ENCODE results near the gene RIT2.
"Not testable (repeated sequence)": the region's sequence is repeated elsewhere in the genome, so short reads cannot be mapped to it uniquely, and the experiment has no call there.

RIT2 gene

GRCh38 chr18:42838546-42839145, 276.8 kb downstream of the RIT2 start:
- DNase-seq (ENCODE audit: low read depth in 3 of 3): no peak

GRCh38 chr18:42830936-42831335, 284.5 kb downstream of the RIT2 start:
- DNase-seq (ENCODE audit: low read depth in 3 of 3): no peak

- DNase-seq (ENCODE audit: low read depth in 3 of 3): no peak
Observed at GRCh38 chr18:42828881-42829280, 286.6 kb downstream of the RIT2 start.

- no peak for DNase-seq (ENCODE audit: low read depth in 3 of 3)
Observed at GRCh38 chr18:42824178-42824577, 291.3 kb downstream of the RIT2 start.

GRCh38 chr18:42822711-42823110, 292.8 kb downstream of the RIT2 start:
- no peak for DNase-seq (ENCODE audit: low read depth in 3 of 3)

GRCh38 chr18:42821492-42821891, 294.0 kb downstream of the RIT2 start:
- DNase-seq (ENCODE audit: low read depth in 3 of 3): no peak

- no peak for DNase-seq (ENCODE audit: low read depth in 3 of 3)
Observed at GRCh38 chr18:42814618-42815017, 300.9 kb downstream of the RIT2 start.

- DNase-seq (ENCODE audit: low read depth in 3 of 3): no peak
Observed at GRCh38 chr18:42814184-42814583, 301.3 kb downstream of the RIT2 start.

- no peak for DNase-seq (ENCODE audit: low read depth in 3 of 3)
Observed at GRCh38 chr18:42813570-42813969, 301.9 kb downstream of the RIT2 start.

- no peak for DNase-seq (ENCODE audit: low read depth in 3 of 3)
Observed at GRCh38 chr18:42807887-42808286, 307.6 kb downstream of the RIT2 start.

- DNase-seq (ENCODE audit: low read depth in 3 of 3): no peak
Observed at GRCh38 chr18:42801706-42802105, 313.8 kb downstream of the RIT2 start.

- no peak for DNase-seq (ENCODE audit: low read depth in 3 of 3)
Observed at GRCh38 chr18:42798606-42799170, 316.8 kb downstream of the RIT2 start.

GRCh38 chr18:42795213-42795789, 320.2 kb downstream of the RIT2 start:
- DNase-seq (ENCODE audit: low read depth in 3 of 3): not testable (repeated sequence)

GRCh38 chr18:42792731-42793130, 322.8 kb downstream of the RIT2 start:
- no peak for DNase-seq (ENCODE audit: low read depth in 3 of 3)

GRCh38 chr18:42784632-42785031, 330.9 kb downstream of the RIT2 start:
- DNase-seq (ENCODE audit: low read depth in 3 of 3): no peak

GRCh38 chr18:42782929-42783328, 332.6 kb downstream of the RIT2 start:
- DNase-seq (ENCODE audit: low read depth in 3 of 3): no peak

GRCh38 chr18:42781298-42781815, 334.1 kb downstream of the RIT2 start:
- DNase-seq (ENCODE audit: low read depth in 3 of 3): no peak

GRCh38 chr18:42780171-42780570, 335.3 kb downstream of the RIT2 start:
- DNase-seq (ENCODE audit: low read depth in 3 of 3): no peak

- no peak for DNase-seq (ENCODE audit: low read depth in 3 of 3)
Observed at GRCh38 chr18:42778445-42779042, 336.9 kb downstream of the RIT2 start.

GRCh38 chr18:42778024-42778423, 337.5 kb downstream of the RIT2 start:
- no peak for DNase-seq (ENCODE audit: low read depth in 3 of 3)

- no peak for DNase-seq (ENCODE audit: low read depth in 3 of 3)
Observed at GRCh38 chr18:42773870-42774269, 341.6 kb downstream of the RIT2 start.

GRCh38 chr18:42771936-42772335, 343.5 kb downstream of the RIT2 start:
- DNase-seq (ENCODE audit: low read depth in 3 of 3): no peak

GRCh38 chr18:42765302-42765701, 350.2 kb downstream of the RIT2 start:
- DNase-seq (ENCODE audit: low read depth in 3 of 3): no peak
